ENCODE data around the gene EEIG1. TPM values are rescaled to one million over a fixed set of nuclear protein-coding genes. Genes with fewer than 3 reads are reported as not detected.

The EEIG1 gene
- total RNA-seq, 4 donors from 2014 or later = 5.0 to 140 (median 19.3) TPM

DNA sequence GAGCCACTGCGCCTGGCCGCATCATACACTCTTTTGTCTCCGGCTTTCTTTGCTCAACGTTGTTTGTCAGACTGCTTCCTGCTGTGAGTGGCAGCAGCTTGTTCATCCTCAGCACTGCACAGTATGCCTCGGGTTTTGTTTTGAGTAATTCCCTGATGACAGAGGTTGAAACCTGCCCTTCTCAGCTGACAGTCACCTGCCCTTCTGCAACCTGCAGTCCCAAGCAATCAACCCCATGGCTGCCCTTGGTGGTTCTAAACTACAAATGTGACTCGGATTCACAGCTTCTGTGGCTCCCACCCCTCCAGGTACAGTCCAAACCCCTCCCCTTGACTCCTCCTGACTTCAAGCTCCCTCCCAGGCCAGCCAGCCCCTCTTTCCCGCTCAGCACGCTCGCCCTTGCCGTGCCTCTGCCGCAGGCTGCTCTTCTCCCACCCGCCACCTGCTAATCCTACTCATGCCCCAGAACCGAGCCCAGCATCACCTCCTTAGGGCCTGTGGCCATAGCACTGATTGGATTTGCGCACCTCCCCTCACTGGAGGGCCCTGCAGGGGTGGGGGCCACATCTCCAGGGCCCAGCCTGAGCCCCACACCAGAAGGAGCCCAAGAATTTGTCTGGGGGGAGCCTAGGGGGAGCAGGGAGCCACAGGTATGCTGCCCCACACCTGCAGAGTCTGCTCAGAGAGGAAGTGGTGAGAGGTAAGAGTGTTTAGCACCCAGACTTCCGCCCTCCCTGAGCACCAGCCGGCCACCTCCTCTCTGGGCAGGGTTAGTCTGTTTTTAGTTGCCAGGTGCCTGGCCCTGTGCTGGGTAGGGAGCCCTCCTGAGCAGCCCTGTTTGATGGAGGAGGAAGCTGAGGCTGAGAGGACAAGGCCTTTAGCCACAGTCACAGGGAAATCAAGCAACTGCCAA is 10.1 kb downstream of the EEIG1 start:
- Histone ChIP-seq H3K9me3 (no peaks in the 10 kb centered on the region), H3K4me1 (peaks cover 44 to 76% of the 10 kb centered on the region in 2 donors), H3K36me3 (no peaks in the 10 kb centered on the region), H3K27me3 (no peaks in the 10 kb centered on the region), H3K4me3 (no peak overlapping the region), H3K27ac (peak overlapping the region; percentile 90 to 91)
- no peak for DNase-seq
- intact Hi-C loops (cut with DNase I; ENCODE audit: low total_unique reads) = no loop called here
- TF ChIP-seq, protein P1, sequence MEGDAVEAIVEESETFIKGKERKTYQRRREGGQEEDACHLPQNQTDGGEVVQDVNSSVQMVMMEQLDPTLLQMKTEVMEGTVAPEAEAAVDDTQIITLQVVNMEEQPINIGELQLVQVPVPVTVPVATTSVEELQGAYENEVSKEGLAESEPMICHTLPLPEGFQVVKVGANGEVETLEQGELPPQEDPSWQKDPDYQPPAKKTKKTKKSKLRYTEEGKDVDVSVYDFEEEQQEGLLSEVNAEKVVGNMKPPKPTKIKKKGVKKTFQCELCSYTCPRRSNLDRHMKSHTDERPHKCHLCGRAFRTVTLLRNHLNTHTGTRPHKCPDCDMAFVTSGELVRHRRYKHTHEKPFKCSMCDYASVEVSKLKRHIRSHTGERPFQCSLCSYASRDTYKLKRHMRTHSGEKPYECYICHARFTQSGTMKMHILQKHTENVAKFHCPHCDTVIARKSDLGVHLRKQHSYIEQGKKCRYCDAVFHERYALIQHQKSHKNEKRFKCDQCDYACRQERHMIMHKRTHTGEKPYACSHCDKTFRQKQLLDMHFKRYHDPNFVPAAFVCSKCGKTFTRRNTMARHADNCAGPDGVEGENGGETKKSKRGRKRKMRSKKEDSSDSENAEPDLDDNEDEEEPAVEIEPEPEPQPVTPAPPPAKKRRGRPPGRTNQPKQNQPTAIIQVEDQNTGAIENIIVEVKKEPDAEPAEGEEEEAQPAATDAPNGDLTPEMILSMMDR (IDR thresholded peaks at IDR 0.05) = no peak
- no peak for TF ChIP-seq POLR2A (IDR thresholded peaks at IDR 0.05)

DNA sequence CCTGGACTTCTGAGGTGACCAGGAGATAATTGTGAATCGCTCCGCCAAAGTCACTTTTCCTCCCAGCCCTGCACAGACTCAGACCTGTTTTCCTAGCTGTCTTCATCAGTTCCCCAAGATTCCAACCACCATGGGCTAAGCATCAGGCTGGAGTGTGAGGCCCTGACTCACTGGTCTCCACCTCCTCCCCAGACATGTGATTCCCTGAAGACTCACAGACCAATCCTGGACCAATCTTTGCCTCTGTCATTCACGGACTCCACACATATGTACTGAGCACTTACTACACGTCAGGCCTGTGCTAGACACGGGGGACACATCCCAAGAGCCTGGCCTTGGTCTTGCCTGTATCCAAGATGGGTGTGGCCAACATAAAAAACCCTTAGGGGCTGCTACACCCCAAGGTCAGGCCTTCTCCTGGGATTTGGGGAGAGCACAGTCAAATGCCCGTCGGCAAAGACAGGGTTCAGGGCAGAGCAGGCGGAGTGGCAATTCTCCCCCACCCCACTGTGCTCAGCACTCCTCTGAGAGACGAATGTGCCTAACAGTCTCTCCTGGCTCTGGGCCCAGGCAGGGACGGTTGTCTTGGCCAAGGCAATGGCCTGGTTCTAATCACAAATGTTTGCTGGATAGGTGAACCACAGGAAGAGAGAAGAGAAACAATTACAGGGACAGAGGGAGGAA is 11.9 kb downstream of the EEIG1 start:
- TF ChIP-seq, protein P1 (IDR thresholded peaks at IDR 0.05) = no peak
- peak; percentile 22 to 32 for TF ChIP-seq POLR2A (IDR thresholded peaks at IDR 0.05)
- intact Hi-C loops (cut with DNase I; ENCODE audit: low total_unique reads) = no loop called here

DNA sequence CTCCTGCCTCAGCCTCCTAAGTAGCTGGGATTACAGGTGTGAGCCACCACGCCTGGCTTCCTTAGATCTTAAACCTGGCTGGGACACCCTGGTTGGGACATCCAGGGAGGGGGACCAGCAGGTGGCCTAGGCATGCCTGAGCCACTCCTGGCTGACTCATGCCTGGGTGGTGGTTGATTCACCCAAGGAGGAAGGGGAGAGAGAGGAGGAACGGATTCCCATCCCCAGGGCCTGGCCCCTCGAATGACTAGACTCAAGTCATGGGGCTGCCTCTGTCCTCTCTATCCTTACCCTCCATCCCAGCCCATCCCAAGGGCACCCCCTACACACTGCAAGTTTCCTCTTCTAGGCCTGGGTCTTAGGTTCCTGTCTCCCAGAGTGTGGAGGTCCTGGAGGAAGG is 12.7 kb downstream of the EEIG1 start:
- H3K27me3 ChIP-seq = no peaks in the 10 kb centered on the region
- no peaks in the 10 kb centered on the region for H3K36me3 ChIP-seq
- no peak overlapping the region for H3K4me3 ChIP-seq
- DNase-seq = peak in 1 of 2 donors; percentile 57
- peaks cover 47 to 69% of the 10 kb centered on the region in 2 donors for H3K4me1 ChIP-seq
- H3K27ac ChIP-seq = peak overlapping the region; percentile 90 to 91
- intact Hi-C loops (cut with DNase I; ENCODE audit: low total_unique reads) = no loop called here
- no peaks in the 10 kb centered on the region for H3K9me3 ChIP-seq
- no peak for TF ChIP-seq POLR2A (IDR thresholded peaks at IDR 0.05)
- TF ChIP-seq, protein P1 (IDR thresholded peaks at IDR 0.05) = no peak

More for the DNA sequence above, 11.9 kb downstream of the EEIG1 start:
- Histone ChIP-seq H3K4me1 (peaks cover 53 to 69% of the 10 kb centered on the region in 2 donors), H3K27me3 (no peaks in the 10 kb centered on the region), H3K9me3 (no peaks in the 10 kb centered on the region), H3K36me3 (no peaks in the 10 kb centered on the region), H3K4me3 (no peak overlapping the region), H3K27ac (peak overlapping the region; percentile 90 to 91)
- peak; percentile 71 to 86 for DNase-seq

DNA sequence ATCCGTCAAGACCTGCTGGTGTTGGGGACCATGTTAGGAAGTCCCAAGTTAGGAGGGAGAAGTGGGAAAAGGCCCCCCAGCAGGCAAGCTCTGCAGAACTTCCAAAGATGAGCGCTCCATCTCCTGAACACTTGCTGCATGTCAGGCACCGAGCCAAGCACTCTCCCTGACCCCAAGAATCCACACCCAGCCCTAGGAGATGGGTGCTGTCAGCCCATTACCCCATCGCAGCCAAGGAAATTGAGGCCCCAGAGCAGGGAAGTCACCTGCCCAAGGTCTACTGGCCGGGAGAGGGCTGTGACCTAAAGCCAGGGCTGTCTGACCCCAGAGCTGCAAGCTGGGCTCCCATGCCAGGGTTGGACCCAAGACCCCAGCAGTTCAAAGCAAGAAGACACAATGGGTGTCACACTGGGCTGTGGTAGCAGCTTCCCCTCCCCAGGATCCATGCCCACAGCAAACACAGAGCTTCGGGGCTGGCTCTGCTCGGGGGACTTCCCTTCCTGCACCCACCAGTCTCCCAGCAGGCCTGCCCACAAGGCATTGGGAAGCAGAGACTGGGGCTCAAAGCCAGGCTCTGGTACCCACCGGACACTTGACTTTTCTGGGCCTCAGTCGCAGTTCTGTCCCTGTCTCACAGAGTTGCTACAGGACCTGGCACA is 13.5 kb downstream of the EEIG1 start:
- peak overlapping the region; percentile 90 to 91 for H3K27ac ChIP-seq
- H3K4me3 ChIP-seq = no peak overlapping the region
- DNase-seq = peak in 1 of 2 donors; percentile 42
- H3K27me3 ChIP-seq = no peaks in the 10 kb centered on the region
- H3K4me1 ChIP-seq = peaks cover 54 to 70% of the 10 kb centered on the region in 2 donors
- no peak for TF ChIP-seq POLR2A (IDR thresholded peaks at IDR 0.05)
- TF ChIP-seq, protein P1 (IDR thresholded peaks at IDR 0.05) = no peak
- intact Hi-C loops (cut with DNase I; ENCODE audit: low total_unique reads) = no loop called here
- no peaks in the 10 kb centered on the region for H3K9me3 ChIP-seq
- H3K36me3 ChIP-seq = no peaks in the 10 kb centered on the region
